Measurements from ENCODE around the gene IL37. TPM values are rescaled to one million over a fixed set of nuclear protein-coding genes. Genes with fewer than 3 reads are reported as not detected.

Gene IL37
- total and polyA plus RNA-seq, 2 experiments from 2014 or later, result not detected

- H3K4me3 ChIP-seq, result no peak overlapping the region
- H3K79me2 ChIP-seq (ENCODE audit: insufficient read depth), result no peaks in the 10 kb centered on the region
- no peak for DNase-seq
- H4K20me1 ChIP-seq (ENCODE audit: insufficient read depth), result no peaks in the 10 kb centered on the region
- no peak overlapping the region for H3K27ac ChIP-seq
- H3K4me2 ChIP-seq (ENCODE audit: unreplicated experiment), result no peak overlapping the region
- H3K9me2 ChIP-seq (ENCODE audit: insufficient read depth), result no peaks in the 10 kb centered on the region
- no peaks in the 10 kb centered on the region for H3K36me3 ChIP-seq (ENCODE audit: low read depth)
- no peak overlapping the region for H3K9ac ChIP-seq
- 19% methylated on average over 2 of the region's 2 CpGs for WGBS, 2 experiments (ENCODE audit: low coverage in 1 of 2, low lambda C conversion rate in 2 of 2, missing lambda C conversion rate in 2 of 2)
- no peak overlapping the region for H2AFZ ChIP-seq
- no peaks in the 10 kb centered on the region for H3K9me3 ChIP-seq (ENCODE audit: low read depth)
- H3K27me3 ChIP-seq (replicated peaks; ENCODE audit: insufficient read depth), result peaks cover 38% of the 10 kb centered on the region
- TF ChIP-seq EZH2phosphoT487 (IDR thresholded peaks at IDR 0.05; ENCODE audit: insufficient read depth, low read depth) (no peak), EZH2 (IDR thresholded peaks at IDR 0.05; ENCODE audit: insufficient read depth, poor library complexity, severe bottlenecking) (no peak)
- in situ Hi-C loops (cut with MboI), result loop anchor here (25.0 kb wide), 1 partner anchor 325 kb away; no protein-coding TSS in a partner anchor
- H3F3A ChIP-seq (ENCODE audit: insufficient read depth), result no peaks in the 10 kb centered on the region
- no peaks in the 10 kb centered on the region for H3K4me1 ChIP-seq (ENCODE audit: insufficient read depth)
Measured at GRCh38 chr2:112936927-112937232, 25.9 kb downstream of the IL37 start.

GRCh38 chr2:112938904-112939303 is 27.9 kb downstream of the IL37 start:
- no peak for TF ChIP-seq EZH2 (IDR thresholded peaks at IDR 0.05; ENCODE audit: insufficient read depth, poor library complexity, severe bottlenecking)
- TF ChIP-seq EZH2phosphoT487 (IDR thresholded peaks at IDR 0.05; ENCODE audit: insufficient read depth, low read depth), result no peak
- H3F3A ChIP-seq (ENCODE audit: insufficient read depth), result no peaks in the 10 kb centered on the region
- H3K9me3 ChIP-seq (ENCODE audit: low read depth), result no peaks in the 10 kb centered on the region
- H3K36me3 ChIP-seq (ENCODE audit: low read depth), result no peaks in the 10 kb centered on the region
- WGBS, 2 experiments (ENCODE audit: low coverage in 1 of 2, low lambda C conversion rate in 2 of 2, missing lambda C conversion rate in 2 of 2), result 71 to 75% methylated on average over 5 of the region's 5 CpGs
- H3K9ac ChIP-seq, result no peak overlapping the region
- H4K20me1 ChIP-seq (ENCODE audit: insufficient read depth), result no peaks in the 10 kb centered on the region
- no peaks in the 10 kb centered on the region for H3K9me2 ChIP-seq (ENCODE audit: insufficient read depth)
- H3K79me2 ChIP-seq (ENCODE audit: insufficient read depth), result no peaks in the 10 kb centered on the region
- H3K27me3 ChIP-seq (replicated peaks; ENCODE audit: insufficient read depth), result peaks cover 29% of the 10 kb centered on the region
- in situ Hi-C loops (cut with MboI), result loop anchor here (25.0 kb wide), 1 partner anchor 327 kb away; no protein-coding TSS in a partner anchor
- H2AFZ ChIP-seq, result no peak overlapping the region
- H3K4me3 ChIP-seq, result no peak overlapping the region
- no peaks in the 10 kb centered on the region for H3K4me1 ChIP-seq (ENCODE audit: insufficient read depth)
- H3K4me2 ChIP-seq (ENCODE audit: unreplicated experiment), result no peak overlapping the region
- no peak overlapping the region for H3K27ac ChIP-seq
- peak; percentile 30 for DNase-seq

- H3K27me3 ChIP-seq (replicated peaks; ENCODE audit: insufficient read depth), result peaks cover 27% of the 10 kb centered on the region
- H3K36me3 ChIP-seq (ENCODE audit: low read depth), result no peaks in the 10 kb centered on the region
- no peaks in the 10 kb centered on the region for H4K20me1 ChIP-seq (ENCODE audit: insufficient read depth)
- no peak overlapping the region for H3K4me3 ChIP-seq
- no peaks in the 10 kb centered on the region for H3K9me3 ChIP-seq (ENCODE audit: low read depth)
- no peaks in the 10 kb centered on the region for H3F3A ChIP-seq (ENCODE audit: insufficient read depth)
- whole genome bisulfite sequencing, 2 experiments (ENCODE audit: low coverage in 1 of 2, low lambda C conversion rate in 2 of 2, missing lambda C conversion rate in 2 of 2), result 76 to 79% methylated on average over 5 of the region's 5 CpGs
- no peaks in the 10 kb centered on the region for H3K79me2 ChIP-seq (ENCODE audit: insufficient read depth)
- H3K9ac ChIP-seq, result no peak overlapping the region
- DNase-seq, result no peak
- no peaks in the 10 kb centered on the region for H3K9me2 ChIP-seq (ENCODE audit: insufficient read depth)
- H3K4me1 ChIP-seq (ENCODE audit: insufficient read depth), result no peaks in the 10 kb centered on the region
- no peak overlapping the region for H2AFZ ChIP-seq
- TF ChIP-seq EZH2 (IDR thresholded peaks at IDR 0.05; ENCODE audit: insufficient read depth, poor library complexity, severe bottlenecking) (no peak), EZH2phosphoT487 (IDR thresholded peaks at IDR 0.05; ENCODE audit: insufficient read depth, low read depth) (no peak)
- in situ Hi-C loops (cut with MboI), result loop anchor here (25.0 kb wide), 1 partner anchor 327 kb away; no protein-coding TSS in a partner anchor
- no peak overlapping the region for H3K27ac ChIP-seq
- no peak overlapping the region for H3K4me2 ChIP-seq (ENCODE audit: unreplicated experiment)
Measured at GRCh38 chr2:112939425-112939824, 28.5 kb downstream of the IL37 start.

- Histone ChIP-seq H3K9ac (no peak overlapping the region), H3K4me3 (no peak overlapping the region), H3K79me2 (ENCODE audit: insufficient read depth) (no peaks in the 10 kb centered on the region), H3K9me3 (ENCODE audit: low read depth) (peaks cover 2% of the 10 kb centered on the region), H3K36me3 (ENCODE audit: low read depth) (no peaks in the 10 kb centered on the region), H3K27me3 (replicated peaks; ENCODE audit: insufficient read depth) (peaks cover 27% of the 10 kb centered on the region), H3K9me2 (ENCODE audit: insufficient read depth) (no peaks in the 10 kb centered on the region), H3K27ac (no peak overlapping the region), H4K20me1 (ENCODE audit: insufficient read depth) (no peaks in the 10 kb centered on the region), H3F3A (ENCODE audit: insufficient read depth) (no peaks in the 10 kb centered on the region), H3K4me2 (ENCODE audit: unreplicated experiment) (no peak overlapping the region), H3K4me1 (ENCODE audit: insufficient read depth) (no peaks in the 10 kb centered on the region), H2AFZ (no peak overlapping the region)
- TF ChIP-seq EZH2 (IDR thresholded peaks at IDR 0.05; ENCODE audit: insufficient read depth, poor library complexity, severe bottlenecking) (no peak), EZH2phosphoT487 (IDR thresholded peaks at IDR 0.05; ENCODE audit: insufficient read depth, low read depth) (no peak)
- in situ Hi-C loops (cut with MboI), result loop anchor here (5.0 to 25.0 kb wide), 2 partner anchors 189 to 329 kb away; no protein-coding TSS in a partner anchor
- DNase-seq, result no peak
- WGBS, 2 experiments (ENCODE audit: low coverage in 1 of 2, low lambda C conversion rate in 2 of 2, missing lambda C conversion rate in 2 of 2), result 29 to 43% methylated on average over 3 of the region's 3 CpGs
Measured at GRCh38 chr2:112940859-112941625, 30.1 kb downstream of the IL37 start.

All from GM23248 (cell line).